ENCODE results near the gene RANBP17.

RANBP17 gene

DNA sequence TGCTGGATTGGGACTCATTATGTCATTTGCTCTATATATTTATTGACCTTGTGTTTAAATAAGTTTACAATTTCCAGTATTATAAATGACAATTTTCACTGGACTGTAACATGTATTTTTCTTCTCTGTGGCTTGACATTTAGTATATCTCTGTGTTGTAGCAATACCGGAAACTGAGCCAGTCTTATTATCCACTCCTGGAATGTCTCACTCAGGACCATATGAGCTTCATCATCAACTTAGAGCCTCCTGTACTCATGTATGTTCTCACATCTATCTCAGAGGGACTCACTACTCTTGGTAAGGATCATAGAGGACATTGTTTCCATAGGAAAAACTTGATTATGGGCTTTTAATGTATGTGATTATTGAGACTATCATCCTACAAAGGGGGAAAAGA lies 380.7 kb downstream of the RANBP17 start:
- no peak for ATAC-seq
- no peak for TF ChIP-seq GLIS3 (CRISPR knock-in tag; IDR thresholded peaks at IDR 0.05)
- no peak for TF ChIP-seq ISL1 (CRISPR knock-in tag; IDR thresholded peaks at IDR 0.05)

DNA sequence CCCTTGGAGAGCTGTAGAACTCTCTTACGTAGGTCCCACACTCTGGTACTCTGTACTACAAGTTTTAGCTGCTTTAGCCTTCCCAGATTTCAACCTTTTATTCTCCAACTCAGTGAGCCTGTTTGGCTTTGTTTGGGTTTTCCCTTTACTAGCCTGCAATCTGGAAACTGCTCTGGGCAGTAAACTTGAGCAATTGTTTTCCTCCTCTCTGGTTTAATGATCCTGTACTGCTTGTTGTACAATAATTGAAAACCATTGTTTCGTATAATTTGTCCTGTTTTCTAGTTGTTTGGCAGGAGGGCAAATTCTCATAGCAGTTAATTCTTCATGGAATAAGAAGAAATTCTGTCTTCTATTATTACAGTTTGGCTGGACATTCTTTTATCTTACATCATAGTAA lies 384.4 kb downstream of the RANBP17 start:
- no peak for ATAC-seq
- TF ChIP-seq GLIS3 (CRISPR knock-in tag; IDR thresholded peaks at IDR 0.05), result no peak
- TF ChIP-seq, protein P1, sequence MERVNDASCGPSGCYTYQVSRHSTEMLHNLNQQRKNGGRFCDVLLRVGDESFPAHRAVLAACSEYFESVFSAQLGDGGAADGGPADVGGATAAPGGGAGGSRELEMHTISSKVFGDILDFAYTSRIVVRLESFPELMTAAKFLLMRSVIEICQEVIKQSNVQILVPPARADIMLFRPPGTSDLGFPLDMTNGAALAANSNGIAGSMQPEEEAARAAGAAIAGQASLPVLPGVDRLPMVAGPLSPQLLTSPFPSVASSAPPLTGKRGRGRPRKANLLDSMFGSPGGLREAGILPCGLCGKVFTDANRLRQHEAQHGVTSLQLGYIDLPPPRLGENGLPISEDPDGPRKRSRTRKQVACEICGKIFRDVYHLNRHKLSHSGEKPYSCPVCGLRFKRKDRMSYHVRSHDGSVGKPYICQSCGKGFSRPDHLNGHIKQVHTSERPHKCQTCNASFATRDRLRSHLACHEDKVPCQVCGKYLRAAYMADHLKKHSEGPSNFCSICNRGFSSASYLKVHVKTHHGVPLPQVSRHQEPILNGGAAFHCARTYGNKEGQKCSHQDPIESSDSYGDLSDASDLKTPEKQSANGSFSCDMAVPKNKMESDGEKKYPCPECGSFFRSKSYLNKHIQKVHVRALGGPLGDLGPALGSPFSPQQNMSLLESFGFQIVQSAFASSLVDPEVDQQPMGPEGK (CRISPR knock-in tag; IDR thresholded peaks at IDR 0.05; ENCODE audit: borderline replicate concordance), result no peak
- TF ChIP-seq, protein P2, sequence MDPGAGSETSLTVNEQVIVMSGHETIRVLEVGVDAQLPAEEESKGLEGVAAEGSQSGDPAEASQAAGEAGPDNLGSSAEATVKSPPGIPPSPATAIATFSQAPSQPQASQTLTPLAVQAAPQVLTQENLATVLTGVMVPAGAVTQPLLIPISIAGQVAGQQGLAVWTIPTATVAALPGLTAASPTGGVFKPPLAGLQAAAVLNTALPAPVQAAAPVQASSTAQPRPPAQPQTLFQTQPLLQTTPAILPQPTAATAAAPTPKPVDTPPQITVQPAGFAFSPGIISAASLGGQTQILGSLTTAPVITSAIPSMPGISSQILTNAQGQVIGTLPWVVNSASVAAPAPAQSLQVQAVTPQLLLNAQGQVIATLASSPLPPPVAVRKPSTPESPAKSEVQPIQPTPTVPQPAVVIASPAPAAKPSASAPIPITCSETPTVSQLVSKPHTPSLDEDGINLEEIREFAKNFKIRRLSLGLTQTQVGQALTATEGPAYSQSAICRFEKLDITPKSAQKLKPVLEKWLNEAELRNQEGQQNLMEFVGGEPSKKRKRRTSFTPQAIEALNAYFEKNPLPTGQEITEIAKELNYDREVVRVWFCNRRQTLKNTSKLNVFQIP (CRISPR knock-in tag; IDR thresholded peaks at IDR 0.05; ENCODE audit: borderline replicate concordance, low read depth), result no peak

DNA sequence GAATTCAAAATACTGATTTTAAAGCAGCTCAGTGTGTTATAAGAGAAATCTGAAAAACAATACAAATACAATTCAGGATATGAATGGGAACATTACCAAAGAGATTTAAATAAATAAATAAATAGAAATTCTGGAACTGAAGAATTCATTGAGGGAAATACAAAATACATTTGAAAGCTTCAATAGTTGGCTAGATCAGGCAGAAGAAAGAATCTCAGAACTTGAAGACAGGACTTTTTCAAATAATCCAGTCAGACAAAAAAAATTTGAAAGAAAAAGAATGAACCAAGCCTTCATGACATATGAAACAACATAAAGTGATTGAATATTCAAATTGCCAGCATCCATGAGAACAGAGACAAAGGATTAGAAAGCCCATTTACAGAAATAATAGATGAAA lies 387.6 kb downstream of the RANBP17 start:
- ATAC-seq, result no peak
- peak; percentile 88 for TF ChIP-seq ZFP30 (CRISPR knock-in tag; IDR thresholded peaks at IDR 0.05)
- no peak for TF ChIP-seq BACH2 (CRISPR knock-in tag; IDR thresholded peaks at IDR 0.05; ENCODE audit: borderline replicate concordance)

DNA sequence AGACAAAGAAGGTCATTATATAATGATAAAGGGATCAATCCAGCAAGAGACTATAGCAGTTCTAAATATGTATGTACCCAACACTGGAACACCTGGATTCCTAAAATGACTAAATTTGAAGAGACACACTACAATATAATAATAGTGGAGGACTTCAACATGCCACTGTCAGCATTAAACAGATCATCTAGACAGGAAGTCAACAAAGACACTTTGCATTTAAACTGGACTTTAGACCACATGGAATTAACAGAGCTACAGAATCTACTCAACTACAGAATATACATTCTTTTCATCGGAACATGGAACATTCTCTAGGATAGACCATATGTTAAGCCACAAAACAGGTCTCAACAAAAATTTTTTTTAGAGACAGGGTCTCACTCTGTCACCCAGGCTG lies 388.9 kb downstream of the RANBP17 start:
- TF ChIP-seq ZNF565 (CRISPR knock-in tag; conservative IDR thresholded peaks at IDR 0.05; ENCODE audit: low read depth) (no peak), ZNF8 (CRISPR knock-in tag; IDR thresholded peaks at IDR 0.05) (no peak), ESRRG (CRISPR knock-in tag; IDR thresholded peaks at IDR 0.05) (no peak), BACH2 (CRISPR knock-in tag; IDR thresholded peaks at IDR 0.05; ENCODE audit: borderline replicate concordance) (no peak), ZFP30 (CRISPR knock-in tag; IDR thresholded peaks at IDR 0.05) (no peak), ISL1 (CRISPR knock-in tag; IDR thresholded peaks at IDR 0.05) (no peak), PPARA (CRISPR knock-in tag; IDR thresholded peaks at IDR 0.05; ENCODE audit: borderline replicate concordance) (no peak), GLIS3 (CRISPR knock-in tag; IDR thresholded peaks at IDR 0.05) (no peak), OSR1 (CRISPR knock-in tag; IDR thresholded peaks at IDR 0.05) (no peak), ZC3H10 (CRISPR knock-in tag; IDR thresholded peaks at IDR 0.05) (no peak), ZNF70 (CRISPR knock-in tag; IDR thresholded peaks at IDR 0.05) (no peak), TOX (CRISPR knock-in tag; IDR thresholded peaks at IDR 0.05; ENCODE audit: borderline replicate concordance) (no peak), RARB (CRISPR knock-in tag; IDR thresholded peaks at IDR 0.05) (no peak), ARNTL (CRISPR knock-in tag; IDR thresholded peaks at IDR 0.05; ENCODE audit: borderline replicate concordance, low read depth) (no peak), TCF4 (CRISPR knock-in tag; IDR thresholded peaks at IDR 0.05; ENCODE audit: borderline replicate concordance) (no peak), SNAI2 (CRISPR knock-in tag; IDR thresholded peaks at IDR 0.05) (no peak), CSDC2 (CRISPR knock-in tag; IDR thresholded peaks at IDR 0.05) (no peak)
- TF ChIP-seq, protein P2 (CRISPR knock-in tag; IDR thresholded peaks at IDR 0.05; ENCODE audit: borderline replicate concordance, low read depth), result no peak
- TF ChIP-seq, protein P3, sequence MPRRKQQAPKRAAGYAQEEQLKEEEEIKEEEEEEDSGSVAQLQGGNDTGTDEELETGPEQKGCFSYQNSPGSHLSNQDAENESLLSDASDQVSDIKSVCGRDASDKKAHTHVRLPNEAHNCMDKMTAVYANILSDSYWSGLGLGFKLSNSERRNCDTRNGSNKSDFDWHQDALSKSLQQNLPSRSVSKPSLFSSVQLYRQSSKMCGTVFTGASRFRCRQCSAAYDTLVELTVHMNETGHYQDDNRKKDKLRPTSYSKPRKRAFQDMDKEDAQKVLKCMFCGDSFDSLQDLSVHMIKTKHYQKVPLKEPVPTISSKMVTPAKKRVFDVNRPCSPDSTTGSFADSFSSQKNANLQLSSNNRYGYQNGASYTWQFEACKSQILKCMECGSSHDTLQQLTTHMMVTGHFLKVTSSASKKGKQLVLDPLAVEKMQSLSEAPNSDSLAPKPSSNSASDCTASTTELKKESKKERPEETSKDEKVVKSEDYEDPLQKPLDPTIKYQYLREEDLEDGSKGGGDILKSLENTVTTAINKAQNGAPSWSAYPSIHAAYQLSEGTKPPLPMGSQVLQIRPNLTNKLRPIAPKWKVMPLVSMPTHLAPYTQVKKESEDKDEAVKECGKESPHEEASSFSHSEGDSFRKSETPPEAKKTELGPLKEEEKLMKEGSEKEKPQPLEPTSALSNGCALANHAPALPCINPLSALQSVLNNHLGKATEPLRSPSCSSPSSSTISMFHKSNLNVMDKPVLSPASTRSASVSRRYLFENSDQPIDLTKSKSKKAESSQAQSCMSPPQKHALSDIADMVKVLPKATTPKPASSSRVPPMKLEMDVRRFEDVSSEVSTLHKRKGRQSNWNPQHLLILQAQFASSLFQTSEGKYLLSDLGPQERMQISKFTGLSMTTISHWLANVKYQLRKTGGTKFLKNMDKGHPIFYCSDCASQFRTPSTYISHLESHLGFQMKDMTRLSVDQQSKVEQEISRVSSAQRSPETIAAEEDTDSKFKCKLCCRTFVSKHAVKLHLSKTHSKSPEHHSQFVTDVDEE (CRISPR knock-in tag; IDR thresholded peaks at IDR 0.05), result no peak
- TF ChIP-seq, protein P4, sequence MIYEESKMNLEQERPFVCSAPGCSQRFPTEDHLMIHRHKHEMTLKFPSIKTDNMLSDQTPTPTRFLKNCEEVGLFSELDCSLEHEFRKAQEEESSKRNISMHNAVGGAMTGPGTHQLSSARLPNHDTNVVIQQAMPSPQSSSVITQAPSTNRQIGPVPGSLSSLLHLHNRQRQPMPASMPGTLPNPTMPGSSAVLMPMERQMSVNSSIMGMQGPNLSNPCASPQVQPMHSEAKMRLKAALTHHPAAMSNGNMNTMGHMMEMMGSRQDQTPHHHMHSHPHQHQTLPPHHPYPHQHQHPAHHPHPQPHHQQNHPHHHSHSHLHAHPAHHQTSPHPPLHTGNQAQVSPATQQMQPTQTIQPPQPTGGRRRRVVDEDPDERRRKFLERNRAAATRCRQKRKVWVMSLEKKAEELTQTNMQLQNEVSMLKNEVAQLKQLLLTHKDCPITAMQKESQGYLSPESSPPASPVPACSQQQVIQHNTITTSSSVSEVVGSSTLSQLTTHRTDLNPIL (CRISPR knock-in tag; IDR thresholded peaks at IDR 0.05; ENCODE audit: low read depth), result no peak
- ATAC-seq, result no peak

All from SK-N-SH treated with all-trans-retinoic acid at 6 μM for 48 hours (cell line).